ENCODE measurements around the gene CIROP.

The CIROP gene

GRCh38 chr14:23086565-23086964 is 18.2 kb downstream of the CIROP start:
- no peak for TF ChIP-seq POLR2AphosphoS5 (IDR thresholded peaks at IDR 0.05; ENCODE audit: low read depth, low read length)
- FAIRE-seq (no peak), DNase-seq (ENCODE audit: insufficient read length) (no peak)

GRCh38 chr14:23085458-23085857 is 19.3 kb downstream of the CIROP start:
- FAIRE-seq, result no peak
- no peak for TF ChIP-seq POLR2A (IDR thresholded peaks at IDR 0.05; ENCODE audit: low read depth, low read length)
- no peak for TF ChIP-seq TAF1 (IDR thresholded peaks at IDR 0.05; ENCODE audit: borderline replicate concordance, low read depth, low read length)
- TF ChIP-seq POLR2AphosphoS5 (IDR thresholded peaks at IDR 0.05; ENCODE audit: low read depth, low read length), result no peak
- no peak for DNase-seq (ENCODE audit: insufficient read length)

GRCh38 chr14:23080474-23080873 is 24.3 kb downstream of the CIROP start:
- DNase-seq (ENCODE audit: insufficient read length), result no peak
- no peak for FAIRE-seq
- TF ChIP-seq TAF1 (IDR thresholded peaks at IDR 0.05; ENCODE audit: borderline replicate concordance, low read depth, low read length), result no peak
- no peak for TF ChIP-seq POLR2AphosphoS5 (IDR thresholded peaks at IDR 0.05; ENCODE audit: low read depth, low read length)
- no peak for TF ChIP-seq POLR2A (IDR thresholded peaks at IDR 0.05; ENCODE audit: low read depth, low read length)

- TF ChIP-seq TAF1 (IDR thresholded peaks at IDR 0.05; ENCODE audit: borderline replicate concordance, low read depth, low read length) (no peak), POLR2AphosphoS5 (IDR thresholded peaks at IDR 0.05; ENCODE audit: low read depth, low read length) (no peak), POLR2A (IDR thresholded peaks at IDR 0.05; ENCODE audit: low read depth, low read length) (no peak)
- DNase-seq (ENCODE audit: insufficient read length) (no peak), FAIRE-seq (no peak)
These were observed 25.1 kb downstream of the CIROP start for GRCh38 chr14:23079716-23080115.

- TF ChIP-seq POLR2AphosphoS5 (IDR thresholded peaks at IDR 0.05; ENCODE audit: low read depth, low read length) (no peak), TAF1 (IDR thresholded peaks at IDR 0.05; ENCODE audit: borderline replicate concordance, low read depth, low read length) (no peak), POLR2A (IDR thresholded peaks at IDR 0.05; ENCODE audit: low read depth, low read length) (no peak)
- FAIRE-seq (no peak), DNase-seq (ENCODE audit: insufficient read length) (no peak)
These were observed 26.1 kb downstream of the CIROP start for GRCh38 chr14:23078692-23079116.

GRCh38 chr14:23077962-23078361 is 26.8 kb downstream of the CIROP start:
- DNase-seq (ENCODE audit: insufficient read length) (no peak), FAIRE-seq (no peak)
- TF ChIP-seq POLR2AphosphoS5 (IDR thresholded peaks at IDR 0.05; ENCODE audit: low read depth, low read length) (no peak), TAF1 (IDR thresholded peaks at IDR 0.05; ENCODE audit: borderline replicate concordance, low read depth, low read length) (no peak), POLR2A (IDR thresholded peaks at IDR 0.05; ENCODE audit: low read depth, low read length) (no peak)

- DNase-seq (ENCODE audit: insufficient read length), result no peak
- TF ChIP-seq TAF1 (IDR thresholded peaks at IDR 0.05; ENCODE audit: borderline replicate concordance, low read depth, low read length), result no peak
- TF ChIP-seq POLR2AphosphoS5 (IDR thresholded peaks at IDR 0.05; ENCODE audit: low read depth, low read length), result no peak
- TF ChIP-seq POLR2A (IDR thresholded peaks at IDR 0.05; ENCODE audit: low read depth, low read length), result no peak
- FAIRE-seq, result no peak
These were observed 27.9 kb downstream of the CIROP start for GRCh38 chr14:23076785-23077408.

GRCh38 chr14:23074906-23075305 is 29.9 kb downstream of the CIROP start:
- DNase-seq (ENCODE audit: insufficient read length) (no peak), FAIRE-seq (no peak)
- no peak for TF ChIP-seq POLR2A (IDR thresholded peaks at IDR 0.05; ENCODE audit: low read depth, low read length)
- no peak for TF ChIP-seq POLR2AphosphoS5 (IDR thresholded peaks at IDR 0.05; ENCODE audit: low read depth, low read length)
- no peak for TF ChIP-seq TAF1 (IDR thresholded peaks at IDR 0.05; ENCODE audit: borderline replicate concordance, low read depth, low read length)

- no peak for FAIRE-seq
- no peak for TF ChIP-seq POLR2AphosphoS5 (IDR thresholded peaks at IDR 0.05; ENCODE audit: low read depth, low read length)
- no peak for TF ChIP-seq TAF1 (IDR thresholded peaks at IDR 0.05; ENCODE audit: borderline replicate concordance, low read depth, low read length)
- no peak for TF ChIP-seq POLR2A (IDR thresholded peaks at IDR 0.05; ENCODE audit: low read depth, low read length)
- no peak for DNase-seq (ENCODE audit: insufficient read length)
These were observed 32.8 kb downstream of the CIROP start for GRCh38 chr14:23071921-23072539.

- TF ChIP-seq TAF1 (IDR thresholded peaks at IDR 0.05; ENCODE audit: borderline replicate concordance, low read depth, low read length) (peak; percentile 92), POLR2AphosphoS5 (IDR thresholded peaks at IDR 0.05; ENCODE audit: low read depth, low read length) (peak; percentile 95), POLR2A (IDR thresholded peaks at IDR 0.05; ENCODE audit: low read depth, low read length) (peak; percentile 92)
- DNase-seq (ENCODE audit: insufficient read length), result peak; percentile 86
- FAIRE-seq, result peak; percentile 78
These were observed 33.4 kb downstream of the CIROP start for GRCh38 chr14:23071244-23071920.

- DNase-seq (ENCODE audit: insufficient read length) (no peak), FAIRE-seq (no peak)
- TF ChIP-seq TAF1 (IDR thresholded peaks at IDR 0.05; ENCODE audit: borderline replicate concordance, low read depth, low read length) (no peak), POLR2A (IDR thresholded peaks at IDR 0.05; ENCODE audit: low read depth, low read length) (no peak), POLR2AphosphoS5 (IDR thresholded peaks at IDR 0.05; ENCODE audit: low read depth, low read length) (no peak)
These were observed 34.3 kb downstream of the CIROP start for GRCh38 chr14:23070262-23071129.
